Spleen (tissue), 7 donors: ENCODE data around the gene C2CD2L.
"Not testable (repeated sequence)": the region's sequence is repeated elsewhere in the genome, so short reads cannot be mapped to it uniquely, and the experiment has no call there.

Experiments used
- CTCF ChIP-seq, 11 experiments: fragments of 200-600 bp in 7 of 11; fragments of 450-650 bp in 4 of 11; sonication (generic) in 4 of 11; IDR thresholded peaks in 8 of 11; conservative IDR thresholded peaks in 3 of 11; 1 replicate in 7 of 11; 2 replicates in 4 of 11; pipeline versions ENCODE4 v1.4.0 to v1.8.0; 2016 to 2021; ENCODE audit warnings: antibody characterized with exemption in 11 of 11, inconsistent platforms in 4 of 11, mild to moderate bottlenecking in 1 of 11
- POLR2A ChIP-seq, 3 donors: fragments of 450-650 bp; IDR thresholded peaks; one replicate each; pipeline ENCODE4 v1.5.1; 2017; ENCODE audit warnings: antibody characterized with exemption in 3 of 3, mild to moderate bottlenecking in 1 of 3
- donor health status: DM: no; HTN: no; CAD: no; lungs with moderate emphysema.
- donor health status: DM: no; HTN: no; CAD: no.
- donor health status: DM: no; HTN: no; CAD: no.

- TF ChIP-seq CTCF (IDR thresholded peaks at IDR 0.05 in 8 of 11, conservative IDR thresholded peaks at IDR 0.05 in 3 of 11); POLR2A (IDR thresholded peaks at IDR 0.05): not testable (repeated sequence)
These were observed 59.9 kb downstream of the C2CD2L start for GRCh38 chr11:119167077-119167458.
